HG03039 (cell line): ENCODE measurements around the gene INSYN1.
"Not testable (repeated sequence)": the region's sequence is repeated elsewhere in the genome, so short reads cannot be mapped to it uniquely, and the experiment has no call there.

Experiments used
- ATAC-seq: cut with Tn5 transposase; IDR thresholded peaks from one replicate; pipeline ENCODE4 v1.9.1; 2021; ENCODE audit warnings: mild to moderate bottlenecking, moderate library complexity; ENCODE audit not compliant: unreplicated experiment

The INSYN1 gene

GRCh38 chr15:73716417-73716816 lies 36.7 kb downstream of the INSYN1 start:
- ATAC-seq: no peak

GRCh38 chr15:73715417-73715816 lies 37.7 kb downstream of the INSYN1 start:
- ATAC-seq: no peak

- ATAC-seq: no peak
Measured at GRCh38 chr15:73714695-73715301, 38.4 kb downstream of the INSYN1 start.

- ATAC-seq: no peak
Measured at GRCh38 chr15:73712107-73712506, 41.0 kb downstream of the INSYN1 start.

GRCh38 chr15:73711526-73711925 lies 41.6 kb downstream of the INSYN1 start:
- no peak for ATAC-seq

GRCh38 chr15:73710321-73710720 lies 42.8 kb downstream of the INSYN1 start:
- no peak for ATAC-seq

GRCh38 chr15:73709686-73710085 lies 43.5 kb downstream of the INSYN1 start:
- ATAC-seq: no peak

GRCh38 chr15:73709241-73709640 lies 43.9 kb downstream of the INSYN1 start:
- ATAC-seq: no peak

GRCh38 chr15:73708691-73709090 lies 44.5 kb downstream of the INSYN1 start:
- ATAC-seq: no peak

GRCh38 chr15:73704869-73705645 lies 48.1 kb downstream of the INSYN1 start:
- no peak for ATAC-seq

- not testable (repeated sequence) for ATAC-seq
Measured at GRCh38 chr15:73704142-73704868, 48.8 kb downstream of the INSYN1 start.

GRCh38 chr15:73703601-73704000 lies 49.5 kb downstream of the INSYN1 start:
- not testable (repeated sequence) for ATAC-seq

GRCh38 chr15:73702311-73703239 lies 50.6 kb downstream of the INSYN1 start:
- not testable (repeated sequence) for ATAC-seq

GRCh38 chr15:73700041-73700842 lies 52.9 kb downstream of the INSYN1 start:
- ATAC-seq: no peak

- no peak for ATAC-seq
Measured at GRCh38 chr15:73699249-73700040, 53.7 kb downstream of the INSYN1 start.

GRCh38 chr15:73697033-73697467 lies 56.1 kb downstream of the INSYN1 start:
- ATAC-seq: no peak

GRCh38 chr15:73696641-73697001 lies 56.5 kb downstream of the INSYN1 start:
- no peak for ATAC-seq

GRCh38 chr15:73695773-73696640 lies 57.1 kb downstream of the INSYN1 start:
- no peak for ATAC-seq
